ENCODE data around the gene SLC26A4.
"Not testable (repeated sequence)": the region's sequence is repeated elsewhere in the genome, so short reads cannot be mapped to it uniquely, and the experiment has no call there.

Gene SLC26A4

GRCh38 chr7:107660381-107661080 lies at the start of gene SLC26A4:
TSS of gene SLC26A4 (plus strand) at chr7:107660828. CDS start at chr7:107661642, 814 bp downstream.
- no peak for DNase-seq (ENCODE audit: low read depth in 2 of 2, low spot score in 1 of 2)

- no peak for DNase-seq (ENCODE audit: low read depth in 2 of 2, low spot score in 1 of 2)
Observed at GRCh38 chr7:107613439-107613838, 47.2 kb upstream of the SLC26A4 start.

GRCh38 chr7:107613948-107614347 lies 46.7 kb upstream of the SLC26A4 start:
- DNase-seq (ENCODE audit: low read depth in 2 of 2, low spot score in 1 of 2), result no peak

- DNase-seq (ENCODE audit: low read depth in 2 of 2, low spot score in 1 of 2), result no peak
Observed at GRCh38 chr7:107614425-107614824, 46.2 kb upstream of the SLC26A4 start.

- no peak for DNase-seq (ENCODE audit: low read depth in 2 of 2, low spot score in 1 of 2)
Observed at GRCh38 chr7:107615910-107616680, 44.5 kb upstream of the SLC26A4 start.

- no peak for DNase-seq (ENCODE audit: low read depth in 2 of 2, low spot score in 1 of 2)
Observed at GRCh38 chr7:107622429-107622828, 38.2 kb upstream of the SLC26A4 start.

- no peak for DNase-seq (ENCODE audit: low read depth in 2 of 2, low spot score in 1 of 2)
Observed at GRCh38 chr7:107622894-107623293, 37.7 kb upstream of the SLC26A4 start.

- DNase-seq (ENCODE audit: low read depth in 2 of 2, low spot score in 1 of 2), result no peak
Observed at GRCh38 chr7:107627002-107627401, 33.6 kb upstream of the SLC26A4 start.

- DNase-seq (ENCODE audit: low read depth in 2 of 2, low spot score in 1 of 2), result no peak
Observed at GRCh38 chr7:107628461-107629064, 32.1 kb upstream of the SLC26A4 start.

GRCh38 chr7:107630342-107630741 lies 30.3 kb upstream of the SLC26A4 start:
- no peak for DNase-seq (ENCODE audit: low read depth in 2 of 2, low spot score in 1 of 2)

- DNase-seq (ENCODE audit: low read depth in 2 of 2, low spot score in 1 of 2), result no peak
Observed at GRCh38 chr7:107631588-107632491, 28.8 kb upstream of the SLC26A4 start.

GRCh38 chr7:107632492-107632865 lies 28.1 kb upstream of the SLC26A4 start:
- no peak for DNase-seq (ENCODE audit: low read depth in 2 of 2, low spot score in 1 of 2)

GRCh38 chr7:107638594-107638993 lies 22.0 kb upstream of the SLC26A4 start:
- DNase-seq (ENCODE audit: low read depth in 2 of 2, low spot score in 1 of 2), result no peak

- DNase-seq (ENCODE audit: low read depth in 2 of 2, low spot score in 1 of 2), result not testable (repeated sequence)
Observed at GRCh38 chr7:107639070-107639469, 21.6 kb upstream of the SLC26A4 start.

- no peak for DNase-seq (ENCODE audit: low read depth in 2 of 2, low spot score in 1 of 2)
Observed at GRCh38 chr7:107641676-107642075, 19.0 kb upstream of the SLC26A4 start.

- DNase-seq (ENCODE audit: low read depth in 2 of 2, low spot score in 1 of 2), result no peak
Observed at GRCh38 chr7:107642501-107642900, 18.1 kb upstream of the SLC26A4 start.

GRCh38 chr7:107643407-107643806 lies 17.2 kb upstream of the SLC26A4 start:
- no peak for DNase-seq (ENCODE audit: low read depth in 2 of 2, low spot score in 1 of 2)

- no peak for DNase-seq (ENCODE audit: low read depth in 2 of 2, low spot score in 1 of 2)
Observed at GRCh38 chr7:107643938-107644308, 16.7 kb upstream of the SLC26A4 start.

GRCh38 chr7:107644309-107644974 lies 16.2 kb upstream of the SLC26A4 start:
- DNase-seq (ENCODE audit: low read depth in 2 of 2, low spot score in 1 of 2), result no peak

GRCh38 chr7:107652642-107653041 lies 8.0 kb upstream of the SLC26A4 start:
- DNase-seq (ENCODE audit: low read depth in 2 of 2, low spot score in 1 of 2), result no peak

- DNase-seq (ENCODE audit: low read depth in 2 of 2, low spot score in 1 of 2), result no peak
Observed at GRCh38 chr7:107658467-107658866, 2.2 kb upstream of the SLC26A4 start.

Measured in stimulated activated CD8-positive, alpha-beta memory T cell treated with anti-CD3 and anti-CD28 coated beads, Interleukin-4, amount 100 ng/mL, for 1 hour (primary cell).